Neural progenitor cell (in vitro differentiated cells): ENCODE measurements around the gene SMIM1.

ENCODE experiments used
- CTCF ChIP-seq: fragments of 200-600 bp; sonication (generic); IDR thresholded peaks from 2 replicates; pipeline ENCODE4 v1.5.1; 2017; ENCODE audit warnings: antibody characterized with exemption, mild to moderate bottlenecking
- EZH2 ChIP-seq: fragments of 200-600 bp; sonication (generic); IDR thresholded peaks from 2 replicates; pipeline ENCODE4 v1.6.1; 2017; ENCODE audit warnings: antibody characterized with exemption, mild to moderate bottlenecking, moderate library complexity
- EZH2phosphoT487 ChIP-seq: fragments of 200-600 bp; sonication (generic); IDR thresholded peaks from 2 replicates; pipeline ENCODE4 v1.6.1; 2017; ENCODE audit warnings: antibody characterized with exemption

DNA sequence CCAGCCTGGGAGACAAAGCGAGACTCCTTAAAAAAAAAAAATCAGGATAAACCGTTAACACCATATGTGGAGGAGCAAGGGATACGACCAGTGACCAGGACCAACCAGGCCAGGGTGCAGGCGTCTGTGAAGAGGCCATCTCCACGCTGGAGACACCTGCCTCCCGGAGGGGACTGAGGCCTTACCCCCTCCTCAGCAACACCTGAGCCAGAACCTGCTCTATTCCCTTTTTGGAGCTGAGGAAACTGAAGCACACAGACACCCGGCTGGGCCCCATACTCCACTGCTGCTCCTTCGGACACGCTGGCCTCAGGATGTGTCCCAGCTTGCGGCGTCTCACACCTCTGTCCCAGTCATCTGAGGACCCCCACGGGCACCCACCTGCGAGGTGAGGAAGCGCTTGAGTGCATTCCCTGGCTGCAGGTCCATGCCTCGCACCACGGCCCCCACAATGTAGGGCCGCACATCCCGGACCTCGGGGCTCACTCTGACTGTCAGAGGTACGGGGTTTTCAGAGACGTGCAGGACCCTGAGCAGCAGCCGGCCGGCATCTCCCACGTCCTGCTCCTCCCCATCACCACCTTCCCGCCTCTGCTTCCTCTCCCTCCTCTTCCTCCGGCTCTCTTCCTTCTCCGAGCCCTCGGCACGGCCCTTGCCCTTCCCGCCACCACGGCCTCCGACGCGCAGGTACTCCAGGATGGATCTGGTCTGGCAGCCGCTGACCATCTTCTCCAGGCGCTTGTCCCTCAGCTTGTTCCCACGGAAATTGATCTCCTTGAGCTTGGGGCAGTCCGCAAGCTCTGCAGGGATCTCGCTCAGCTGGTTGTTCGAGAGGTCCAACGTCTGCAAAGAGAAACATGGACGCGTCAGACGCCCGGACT lies 14.2 kb downstream of the SMIM1 start:
- TF ChIP-seq CTCF (no peak), EZH2 (no peak), EZH2phosphoT487 (no peak)
